ENCODE measurements around the gene LUZP1. TPM values are rescaled to one million over a fixed set of nuclear protein-coding genes. Genes with fewer than 3 reads are reported as not detected.

The LUZP1 gene
- total and polyA plus RNA-seq, 2 donors (not counting 1 experiment from before 2014, with no cell fraction given): 18.8 to 27.2 TPM

GRCh38 chr1:23090056-23090455, 78.6 kb downstream of the LUZP1 start:
- no peak for TF ChIP-seq CTCF (conservative IDR thresholded peaks at IDR 0.05 in 1 of 2, IDR thresholded peaks at IDR 0.05 in 1 of 2; ENCODE audit: low read depth in 1 of 2, low read length in 2 of 2)
- TF ChIP-seq EZH2 (IDR thresholded peaks at IDR 0.05; ENCODE audit: low read length, missing control alignments): no peak
- H3K79me2 ChIP-seq (ENCODE audit: control insufficient read depth, insufficient read depth, low read length): no peaks in the 10 kb centered on the region
- H2AFZ ChIP-seq (ENCODE audit: low read length): no peak overlapping the region
- no peak overlapping the region for H3K27ac ChIP-seq (ENCODE audit: insufficient read depth, low read length)
- no peaks in the 10 kb centered on the region for H4K20me1 ChIP-seq (ENCODE audit: control insufficient read depth, extremely low read depth, insufficient read depth, low read length)
- peaks cover 14% of the 10 kb centered on the region for H3K36me3 ChIP-seq (ENCODE audit: control insufficient read depth, insufficient read depth, low read length)
- DNase-seq (ENCODE audit: low read depth in 2 of 2): no peak
- H3K9me3 ChIP-seq (ENCODE audit: control insufficient read depth, insufficient read depth, low read depth, low read length): no peaks in the 10 kb centered on the region
- H3K4me3 ChIP-seq (replicated peaks in 1 of 4; ENCODE audit: control extremely low read depth in 1 of 4, insufficient read depth in 1 of 4, low read depth in 3 of 4, low read length in 4 of 4): no peak overlapping the region
- no peak overlapping the region for H3K9ac ChIP-seq (ENCODE audit: insufficient read depth, low read length)
- no peak overlapping the region for H3K4me2 ChIP-seq (ENCODE audit: extremely low read depth, insufficient read depth, low read length)
- H3K27me3 ChIP-seq (ENCODE audit: control insufficient read depth, insufficient read depth, low read length): no peaks in the 10 kb centered on the region
- no peaks in the 10 kb centered on the region for H3K4me1 ChIP-seq (ENCODE audit: control insufficient read depth, extremely low read depth, insufficient read depth, low read length)

GRCh38 chr1:23088027-23088426, 80.6 kb downstream of the LUZP1 start:
- TF ChIP-seq CTCF (conservative IDR thresholded peaks at IDR 0.05 in 1 of 2, IDR thresholded peaks at IDR 0.05 in 1 of 2; ENCODE audit: low read depth in 1 of 2, low read length in 2 of 2) (no peak), EZH2 (IDR thresholded peaks at IDR 0.05; ENCODE audit: low read length, missing control alignments) (no peak)
- peaks cover 18% of the 10 kb centered on the region for H3K36me3 ChIP-seq (ENCODE audit: control insufficient read depth, insufficient read depth, low read length)
- no peaks in the 10 kb centered on the region for H4K20me1 ChIP-seq (ENCODE audit: control insufficient read depth, extremely low read depth, insufficient read depth, low read length)
- no peak for DNase-seq (ENCODE audit: low read depth in 2 of 2)
- H3K79me2 ChIP-seq (ENCODE audit: control insufficient read depth, insufficient read depth, low read length): no peaks in the 10 kb centered on the region
- no peaks in the 10 kb centered on the region for H3K9me3 ChIP-seq (ENCODE audit: control insufficient read depth, insufficient read depth, low read depth, low read length)
- H3K4me3 ChIP-seq (replicated peaks in 1 of 4; ENCODE audit: control extremely low read depth in 1 of 4, insufficient read depth in 1 of 4, low read depth in 3 of 4, low read length in 4 of 4): no peak overlapping the region
- no peak overlapping the region for H2AFZ ChIP-seq (ENCODE audit: low read length)
- no peak overlapping the region for H3K27ac ChIP-seq (ENCODE audit: insufficient read depth, low read length)
- no peak overlapping the region for H3K9ac ChIP-seq (ENCODE audit: insufficient read depth, low read length)
- no peak overlapping the region for H3K4me2 ChIP-seq (ENCODE audit: extremely low read depth, insufficient read depth, low read length)
- H3K27me3 ChIP-seq (ENCODE audit: control insufficient read depth, insufficient read depth, low read length): no peaks in the 10 kb centered on the region
- H3K4me1 ChIP-seq (ENCODE audit: control insufficient read depth, extremely low read depth, insufficient read depth, low read length): no peaks in the 10 kb centered on the region

- Histone ChIP-seq H3K36me3 (ENCODE audit: control insufficient read depth, insufficient read depth, low read length) (peaks cover 25% of the 10 kb centered on the region), H2AFZ (ENCODE audit: low read length) (no peak overlapping the region), H3K79me2 (ENCODE audit: control insufficient read depth, insufficient read depth, low read length) (no peaks in the 10 kb centered on the region)
These were observed 83.0 kb downstream of the LUZP1 start for GRCh38 chr1:23085696-23086095.

More at GRCh38 chr1:23085696-23086095, 83.0 kb downstream of the LUZP1 start:
- Histone ChIP-seq H3K9me3 (ENCODE audit: control insufficient read depth, insufficient read depth, low read depth, low read length) (no peaks in the 10 kb centered on the region), H3K4me3 (replicated peaks in 1 of 4; ENCODE audit: control extremely low read depth in 1 of 4, insufficient read depth in 1 of 4, low read depth in 3 of 4, low read length in 4 of 4) (no peak overlapping the region), H3K27ac (ENCODE audit: insufficient read depth, low read length) (no peak overlapping the region), H3K27me3 (ENCODE audit: control insufficient read depth, insufficient read depth, low read length) (no peaks in the 10 kb centered on the region), H4K20me1 (ENCODE audit: control insufficient read depth, extremely low read depth, insufficient read depth, low read length) (no peaks in the 10 kb centered on the region), H3K4me1 (ENCODE audit: control insufficient read depth, extremely low read depth, insufficient read depth, low read length) (no peaks in the 10 kb centered on the region), H3K9ac (ENCODE audit: insufficient read depth, low read length) (no peak overlapping the region), H3K4me2 (ENCODE audit: extremely low read depth, insufficient read depth, low read length) (no peak overlapping the region)
- TF ChIP-seq CTCF (conservative IDR thresholded peaks at IDR 0.05 in 1 of 2, IDR thresholded peaks at IDR 0.05 in 1 of 2; ENCODE audit: low read depth in 1 of 2, low read length in 2 of 2) (no peak), EZH2 (IDR thresholded peaks at IDR 0.05; ENCODE audit: low read length, missing control alignments) (no peak)
- no peak for DNase-seq (ENCODE audit: low read depth in 2 of 2)

All from fibroblast of lung (primary cell).